Right lobe of liver (tissue), 4 donors: ENCODE measurements around the gene ALOX15.

ENCODE experiments used
- POLR2A ChIP-seq: fragments of 450-650 bp; IDR thresholded peaks from one replicate; pipeline ENCODE4 v1.6.1; 2017; ENCODE audit warnings: antibody characterized with exemption, mild to moderate bottlenecking
- TF ChIP-seq, protein P1 (sequence below), 4 donors: fragments of 200-600 bp in 3 of 4; fragments of 450-650 bp in 1 of 4; IDR thresholded peaks; one replicate each; pipeline versions ENCODE4 v1.5.1 to v1.8.0; 2016 to 2022; ENCODE audit warnings: antibody characterized with exemption in 4 of 4, mild to moderate bottlenecking in 2 of 4
- donor health status: DM: no; HTN: no; CAD: no.
- donor health status: DM: no; HTN: no; CAD: no.
- donor health status: DM: no; HTN: yes; CAD: no.

DNA sequence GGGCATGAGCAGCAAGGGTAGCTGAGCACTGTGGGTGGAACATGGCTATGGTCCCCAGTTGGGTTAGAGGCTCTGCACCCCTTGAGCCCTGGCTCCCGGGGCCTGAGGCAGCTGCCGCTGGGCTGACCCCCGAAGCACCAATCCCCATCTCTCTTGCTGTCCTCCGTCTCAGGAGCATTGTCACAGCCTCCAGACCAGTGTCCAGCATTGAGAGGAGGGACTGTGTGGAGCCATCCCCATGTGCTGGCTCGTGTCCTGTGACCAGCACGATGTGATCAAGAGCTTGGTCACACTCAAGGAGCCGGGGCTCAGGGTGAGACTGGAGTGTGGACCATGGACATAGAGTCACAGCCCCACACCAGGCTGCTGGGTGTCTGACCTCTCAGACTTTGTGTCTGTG is 54.3 kb downstream of the ALOX15 start:
- TF ChIP-seq, protein P1, sequence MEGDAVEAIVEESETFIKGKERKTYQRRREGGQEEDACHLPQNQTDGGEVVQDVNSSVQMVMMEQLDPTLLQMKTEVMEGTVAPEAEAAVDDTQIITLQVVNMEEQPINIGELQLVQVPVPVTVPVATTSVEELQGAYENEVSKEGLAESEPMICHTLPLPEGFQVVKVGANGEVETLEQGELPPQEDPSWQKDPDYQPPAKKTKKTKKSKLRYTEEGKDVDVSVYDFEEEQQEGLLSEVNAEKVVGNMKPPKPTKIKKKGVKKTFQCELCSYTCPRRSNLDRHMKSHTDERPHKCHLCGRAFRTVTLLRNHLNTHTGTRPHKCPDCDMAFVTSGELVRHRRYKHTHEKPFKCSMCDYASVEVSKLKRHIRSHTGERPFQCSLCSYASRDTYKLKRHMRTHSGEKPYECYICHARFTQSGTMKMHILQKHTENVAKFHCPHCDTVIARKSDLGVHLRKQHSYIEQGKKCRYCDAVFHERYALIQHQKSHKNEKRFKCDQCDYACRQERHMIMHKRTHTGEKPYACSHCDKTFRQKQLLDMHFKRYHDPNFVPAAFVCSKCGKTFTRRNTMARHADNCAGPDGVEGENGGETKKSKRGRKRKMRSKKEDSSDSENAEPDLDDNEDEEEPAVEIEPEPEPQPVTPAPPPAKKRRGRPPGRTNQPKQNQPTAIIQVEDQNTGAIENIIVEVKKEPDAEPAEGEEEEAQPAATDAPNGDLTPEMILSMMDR (IDR thresholded peaks at IDR 0.05): no peak
- TF ChIP-seq POLR2A: no peak
